ENCODE measurements around the gene HMGXB4.

Gene HMGXB4

DNA sequence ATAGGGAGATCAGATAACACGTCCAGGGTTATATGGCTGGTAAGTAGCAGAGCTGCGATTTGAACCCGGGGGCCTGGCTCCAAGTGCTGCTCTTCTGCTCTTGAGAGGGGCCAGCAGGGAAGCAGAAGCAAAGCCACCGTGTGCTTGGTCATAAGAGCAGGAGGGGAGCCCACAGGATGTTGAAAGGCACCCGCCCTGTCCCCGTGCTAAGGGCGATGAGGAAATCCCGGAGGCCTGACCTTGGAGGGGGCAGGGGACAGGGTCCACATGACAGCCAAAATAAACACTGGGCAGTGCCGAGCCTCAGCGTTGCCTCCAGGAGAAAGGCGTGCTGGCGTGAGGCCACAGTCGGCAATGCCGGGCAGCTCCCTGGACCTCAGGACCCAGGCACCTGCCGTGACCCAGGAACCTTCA is 71.2 kb downstream of the HMGXB4 start:
- no peak for DNase-seq

DNA sequence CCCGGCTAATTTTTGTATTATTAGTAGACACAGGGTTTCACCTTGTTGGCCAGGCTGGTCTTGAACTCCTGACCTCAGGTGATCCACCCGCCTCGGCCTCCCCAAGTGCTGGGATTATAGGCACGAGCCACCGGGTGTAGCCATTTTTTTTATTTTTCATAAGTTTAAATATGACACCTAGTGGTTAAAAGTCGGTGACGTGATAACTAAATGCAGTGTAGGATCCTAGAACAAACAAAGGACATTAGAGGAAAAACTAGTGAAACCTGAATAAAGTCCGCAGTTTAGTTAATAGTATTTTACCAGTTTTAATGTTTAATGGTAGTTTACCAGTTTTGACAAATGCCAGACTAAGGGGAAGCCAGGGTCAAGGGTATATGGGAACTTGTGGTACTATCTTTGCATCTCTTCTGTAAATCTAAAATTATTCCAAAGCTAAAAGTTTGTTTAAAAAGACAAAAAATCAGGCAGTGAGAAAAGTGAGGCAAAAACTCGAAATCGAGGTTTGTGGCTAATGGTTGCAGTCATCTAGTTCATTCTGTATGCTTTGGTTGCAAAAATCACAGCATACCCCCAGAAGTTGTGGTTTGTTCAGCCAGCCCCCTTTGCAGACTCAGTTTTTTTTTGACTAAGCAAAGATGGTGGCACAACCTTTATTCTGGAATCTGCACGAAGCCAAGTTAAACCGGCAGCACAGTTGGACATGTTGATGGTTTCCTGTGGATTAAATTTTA is 72.0 kb downstream of the HMGXB4 start:
- no peak for DNase-seq

DNA sequence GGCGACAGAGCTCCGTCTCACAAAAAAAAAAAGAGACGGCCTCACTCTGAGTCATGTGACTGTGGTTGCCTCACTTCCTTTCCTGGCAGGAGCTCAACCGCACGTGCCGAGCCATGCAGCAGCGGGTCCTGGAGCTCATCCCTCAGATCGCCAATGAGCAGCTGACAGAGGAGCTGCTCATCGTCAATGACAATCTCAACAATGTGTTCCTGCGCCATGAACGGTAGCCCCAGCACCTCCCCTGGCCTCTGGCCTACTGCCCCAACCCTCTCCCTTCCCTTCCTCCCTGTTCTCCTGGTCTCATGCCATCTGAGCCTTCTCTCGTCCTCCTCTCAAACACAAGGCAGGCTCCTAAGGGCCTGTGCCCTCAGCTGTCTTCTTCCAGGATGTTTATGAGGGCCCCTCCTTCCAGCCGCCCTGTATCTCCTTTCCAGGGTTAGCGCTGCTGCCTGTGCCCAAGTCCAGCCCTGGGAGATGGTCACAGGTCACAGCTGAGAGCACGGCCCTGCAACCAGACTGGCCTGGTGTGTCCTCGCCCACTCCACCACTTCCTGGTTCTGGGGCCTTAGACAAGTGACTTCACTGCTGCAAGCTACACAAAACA is 73.1 kb downstream of the HMGXB4 start:
- DNase-seq, result no peak

DNA sequence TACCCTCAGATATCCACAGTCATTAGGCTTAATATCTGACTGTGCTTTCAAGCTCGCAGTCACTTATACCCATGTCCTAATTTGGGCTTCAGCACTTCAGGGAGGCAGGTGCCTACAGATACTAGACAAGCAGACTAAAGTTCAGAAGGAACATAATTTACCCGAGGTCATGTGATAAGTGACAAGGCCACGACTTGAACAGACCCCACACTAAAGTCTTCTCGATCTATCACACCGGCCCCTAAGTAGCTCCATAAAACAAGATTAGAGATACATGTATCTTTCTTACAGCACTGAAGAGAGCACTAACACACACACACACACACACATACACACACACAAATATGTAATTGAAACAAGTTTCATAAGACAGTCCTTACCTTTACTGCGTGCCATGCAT is 75.0 kb downstream of the HMGXB4 start:
- no peak for DNase-seq

DNA sequence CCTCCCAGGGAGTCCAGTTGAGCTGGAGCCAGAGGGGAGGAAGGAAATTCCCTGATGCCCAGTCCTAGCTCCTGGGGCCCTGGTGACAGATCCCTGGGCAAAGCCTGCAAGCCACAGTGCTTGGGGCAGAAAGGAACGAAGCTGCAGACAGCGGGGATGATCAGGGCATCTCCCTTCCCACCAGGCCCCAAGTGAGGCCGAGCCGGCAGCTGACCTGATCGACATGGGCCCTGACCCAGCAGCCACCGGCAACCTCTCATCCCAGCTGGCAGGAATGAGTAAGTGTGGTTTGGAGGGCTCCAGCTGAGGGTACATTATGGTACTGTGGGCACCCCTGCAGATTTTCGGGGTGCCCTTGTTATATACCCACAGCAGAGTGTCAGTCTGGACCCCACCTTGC is 75.9 kb downstream of the HMGXB4 start:
- no peak for DNase-seq

DNA sequence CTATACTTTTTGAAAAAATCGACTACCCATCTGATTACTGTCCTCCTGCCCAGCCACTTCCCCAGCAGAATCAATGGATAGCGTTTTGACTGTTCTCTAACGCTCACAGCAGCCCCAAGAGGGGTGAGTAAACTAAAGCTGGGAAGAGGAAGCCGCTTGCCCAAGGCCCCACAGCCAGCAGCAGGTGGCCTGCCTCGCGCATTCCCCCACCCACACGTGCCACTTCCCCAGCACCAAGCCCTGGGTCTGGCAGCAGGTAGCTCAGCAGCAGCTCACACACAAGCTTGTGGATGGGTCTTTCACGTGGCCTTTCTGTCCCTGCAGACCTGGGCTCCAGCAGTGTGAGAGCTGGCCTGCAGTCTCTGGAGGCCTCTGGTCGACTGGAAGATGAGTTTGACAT is 76.7 kb downstream of the HMGXB4 start:
- DNase-seq, result no peak

DNA sequence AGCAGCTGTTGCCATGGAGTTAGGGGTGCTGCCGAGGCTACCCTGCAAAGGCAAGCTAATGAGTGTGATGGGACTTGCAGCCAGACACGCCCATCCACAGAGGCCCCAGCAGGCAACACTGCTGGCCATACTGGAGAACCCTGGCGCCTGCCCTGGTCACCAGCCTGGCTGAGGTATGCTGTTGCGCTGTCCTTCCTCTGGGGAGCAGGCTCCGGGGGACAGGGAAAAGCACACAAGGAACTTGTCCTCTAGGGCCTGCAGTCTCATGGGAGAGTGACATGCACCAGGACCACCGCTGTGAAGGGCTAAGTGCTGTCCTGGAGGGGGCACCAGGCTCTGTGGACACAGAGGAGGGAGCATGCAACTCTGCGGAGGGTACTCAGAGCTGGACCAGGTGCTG is 78.2 kb downstream of the HMGXB4 start:
- no peak for DNase-seq

DNA sequence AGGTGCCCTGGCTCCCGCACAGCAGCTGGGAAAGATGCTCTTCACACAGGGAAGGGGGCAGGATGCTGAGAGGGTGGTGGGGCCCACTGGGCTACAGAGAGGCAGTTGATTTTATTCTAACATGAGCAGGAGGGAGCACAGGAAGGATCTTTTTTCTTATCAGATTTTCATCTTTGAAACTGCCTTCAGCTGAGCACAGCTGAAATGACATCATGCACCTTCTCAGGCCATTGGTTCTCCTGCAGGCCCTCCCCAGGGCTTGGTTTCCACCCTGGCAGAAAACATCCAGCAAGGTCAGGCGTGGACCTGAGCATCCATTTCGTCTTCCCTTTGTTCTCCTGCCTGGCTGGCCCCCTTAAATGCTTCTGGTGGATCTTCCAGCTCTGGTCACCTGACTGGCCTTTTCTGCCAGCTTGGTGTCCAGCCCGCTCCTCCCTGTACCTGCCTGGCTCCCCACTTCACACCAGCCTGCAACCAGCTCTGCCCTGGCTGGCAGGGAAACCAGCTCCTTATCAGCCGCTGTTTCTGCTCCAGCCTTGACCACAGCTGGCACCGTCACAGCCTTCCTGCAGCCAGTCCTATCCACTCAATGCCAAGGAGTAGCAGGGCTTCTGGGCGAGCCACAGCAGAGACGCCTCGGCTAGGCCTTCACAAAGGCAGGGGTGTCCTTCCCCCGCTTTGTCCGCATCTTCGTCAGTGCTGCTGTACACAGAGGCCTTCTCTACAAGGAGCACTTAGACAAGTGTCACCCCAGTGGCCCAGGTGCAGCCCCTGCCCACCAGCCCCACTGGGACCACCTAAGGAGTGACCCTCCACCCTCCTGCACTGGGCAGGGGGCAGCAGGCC is 78.9 kb downstream of the HMGXB4 start:
- no peak for DNase-seq

DNA sequence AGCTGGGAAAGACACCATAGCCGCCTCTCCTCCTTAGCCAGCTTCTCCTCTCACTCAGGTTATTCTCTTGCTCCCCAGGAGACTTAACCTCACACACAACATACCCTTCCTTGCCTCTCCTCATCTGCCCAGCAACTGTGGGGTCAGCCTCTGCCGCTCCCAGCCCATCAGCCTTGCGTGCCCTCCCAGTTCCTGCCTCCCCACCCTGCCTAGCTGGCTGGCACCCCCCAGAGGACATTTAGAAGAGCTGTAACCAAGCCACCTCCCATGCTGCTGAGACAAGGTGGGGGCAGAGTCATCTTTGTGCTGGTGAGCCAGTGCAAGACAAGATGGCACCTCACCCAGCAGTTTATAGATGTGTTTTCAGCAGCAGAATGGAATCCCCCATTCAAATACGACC is 80.6 kb downstream of the HMGXB4 start:
- no peak for DNase-seq

DNA sequence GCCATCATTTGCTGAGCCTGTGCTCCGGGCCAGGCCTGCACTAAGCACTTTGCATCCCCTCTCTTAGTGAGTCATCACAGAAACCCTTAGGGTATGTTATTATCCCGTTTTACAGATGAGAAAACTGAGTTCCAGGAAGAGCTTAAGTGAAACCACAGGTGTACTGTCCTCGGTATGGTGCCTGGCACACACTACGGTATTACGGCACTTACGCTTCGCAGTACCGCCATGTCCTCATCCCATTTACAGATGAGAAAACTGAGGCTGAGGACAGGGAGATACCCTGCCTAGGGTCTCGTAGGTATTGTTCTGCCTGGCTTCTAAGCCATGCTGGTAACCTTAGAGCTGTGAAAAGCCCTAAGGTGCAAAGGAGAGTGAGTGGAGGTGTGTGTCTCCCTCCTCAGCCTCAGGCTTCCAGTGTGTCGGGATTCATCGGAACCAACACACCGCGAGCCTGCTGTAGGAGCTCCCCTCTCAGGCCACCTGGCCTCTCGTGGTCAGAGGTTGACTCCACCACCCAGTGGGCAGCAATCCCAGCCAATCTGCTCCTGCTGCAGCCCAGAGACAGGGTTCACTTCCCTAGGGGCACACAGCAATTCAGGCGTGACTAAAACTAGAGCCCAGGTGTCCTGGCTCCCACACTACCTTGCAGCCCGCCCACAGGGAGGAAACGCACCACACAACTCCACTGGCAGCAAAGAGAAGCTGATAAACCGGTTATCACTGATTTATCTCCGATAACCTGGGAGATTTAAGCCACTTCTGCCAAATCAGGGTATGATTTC is 84.0 kb downstream of the HMGXB4 start:
- no peak for DNase-seq

DNA sequence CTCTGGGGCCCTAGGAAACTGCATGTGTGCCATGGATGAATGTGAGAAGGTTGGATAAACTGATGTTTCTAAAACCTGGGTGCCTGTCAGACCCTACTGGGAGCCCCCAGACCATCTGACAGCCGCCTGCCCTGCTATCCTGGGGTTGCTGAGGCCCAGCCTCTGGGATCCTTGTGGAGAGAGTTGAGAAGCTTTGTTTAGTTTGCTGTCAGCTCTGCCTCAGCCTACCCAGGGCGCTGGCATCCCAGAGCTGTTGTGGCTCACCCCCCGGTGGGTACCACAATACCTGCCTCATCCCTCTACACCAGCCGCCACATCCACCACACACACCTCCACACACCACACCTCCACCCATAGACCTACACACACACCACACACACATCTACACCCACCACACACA is 85.1 kb downstream of the HMGXB4 start:
- DNase-seq, result no peak

DNA sequence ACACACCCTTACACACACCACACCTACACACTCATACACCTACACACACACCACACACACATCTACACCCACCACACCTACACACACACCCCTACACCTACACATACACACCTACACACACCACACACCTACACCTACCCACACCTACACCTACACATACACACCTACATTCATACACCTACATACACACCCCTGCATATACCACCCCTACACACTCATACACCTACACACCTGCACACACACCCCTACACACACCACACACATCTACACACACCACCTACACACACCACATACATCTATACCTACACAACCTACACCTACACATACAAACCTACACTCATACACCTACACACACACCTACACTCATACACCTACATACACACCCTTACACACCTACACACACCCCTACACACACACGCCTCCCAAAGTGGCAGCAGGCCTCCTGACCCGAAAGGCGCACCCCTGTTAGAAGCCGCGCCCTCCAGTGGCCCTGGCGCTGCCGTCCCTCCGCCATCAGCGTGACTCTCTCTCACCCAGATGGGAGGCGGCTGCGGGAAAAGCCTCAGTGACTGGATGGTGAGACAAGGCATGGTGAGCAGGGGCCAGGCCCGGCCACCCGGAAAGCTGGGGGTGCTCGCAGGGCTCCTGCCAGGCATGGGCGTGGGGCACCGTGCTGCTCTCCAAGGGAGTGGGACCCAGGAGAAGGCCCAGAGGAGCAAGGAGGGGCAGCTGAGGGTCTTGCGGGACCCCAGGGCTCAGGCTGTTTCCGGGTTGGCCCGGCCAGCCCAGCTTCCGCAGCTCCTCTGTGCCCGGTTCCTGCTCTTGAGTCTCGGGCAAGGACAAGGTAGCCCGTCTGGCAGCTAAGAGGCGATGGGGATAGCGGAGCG is 86.6 kb downstream of the HMGXB4 start:
- DNase-seq, result no peak

DNA sequence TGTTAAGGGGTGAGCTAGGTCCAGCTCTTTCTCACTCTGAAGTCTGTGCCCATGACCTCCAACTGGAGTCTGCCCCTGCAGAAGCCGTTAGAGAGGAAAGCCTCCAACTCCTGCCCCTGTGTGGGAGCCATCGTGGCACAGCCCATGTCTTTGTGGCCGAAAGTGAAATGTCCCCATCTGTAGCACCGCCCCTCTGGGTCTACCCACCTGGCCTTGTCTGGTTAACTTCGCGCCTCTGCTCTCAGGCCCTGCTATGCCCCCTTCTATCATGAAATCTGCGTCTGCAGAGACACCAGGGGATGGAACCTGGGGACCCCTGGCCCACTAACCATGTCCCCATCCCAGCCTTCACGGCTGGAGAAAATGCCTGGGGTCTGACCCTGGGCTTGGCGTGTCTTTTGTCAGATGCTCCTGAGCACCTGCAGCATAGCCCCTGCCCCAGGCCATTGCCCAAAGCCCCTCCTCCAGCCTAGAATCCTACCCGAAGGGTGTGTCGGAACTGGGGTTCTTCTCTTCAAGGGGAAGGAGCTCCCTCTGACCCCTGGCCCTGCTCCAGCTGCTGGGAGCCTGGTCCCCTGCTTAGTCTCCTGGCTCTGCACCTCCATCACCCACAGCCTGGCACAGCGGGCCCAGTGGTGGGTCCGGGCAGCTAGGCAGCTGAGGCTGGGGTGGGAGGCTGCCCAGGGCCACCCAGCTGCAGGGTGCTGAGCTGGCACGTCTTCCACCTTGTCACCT is 87.8 kb downstream of the HMGXB4 start:
- no peak for DNase-seq

Measured in activated gamma-delta T cell (primary cell).